DOHH2 (cell line): ENCODE measurements around the gene EPHB2.

Experiments
- H3F3A ChIP-seq: fragments of 200-600 bp; sonication (generic), shearing (Covaris generic); 2 replicates; pipeline ENCODE4 v1.6.0; 2016; ENCODE audit warnings: antibody characterized with exemption, mild to moderate bottlenecking; ENCODE audit not compliant: control insufficient read depth, insufficient read depth
- H3K27ac ChIP-seq: fragments of 200-600 bp; sonication (generic); 2 replicates; pipeline ENCODE4 v1.5.1; 2014; ENCODE audit warnings: low read depth, mild to moderate bottlenecking, low read length, moderate library complexity
- H3K27me3 ChIP-seq: fragments of 200-600 bp; sonication (generic); 2 replicates; pipeline ENCODE4 v1.6.1; 2014; ENCODE audit warnings: mild to moderate bottlenecking, low read length, mixed read lengths; ENCODE audit not compliant: control insufficient read depth
- H3K36me3 ChIP-seq: fragments of 200-600 bp; sonication (generic); 2 replicates; pipeline ENCODE4 v1.6.1; 2014; ENCODE audit warnings: mild to moderate bottlenecking, low read length, moderate library complexity, mixed read lengths; ENCODE audit not compliant: control insufficient read depth
- H3K4me1 ChIP-seq: fragments of 200-600 bp; sonication (generic); 2 replicates; pipeline ENCODE4 v1.6.1; 2014; ENCODE audit warnings: mild to moderate bottlenecking, low read length, mixed read lengths; ENCODE audit not compliant: control insufficient read depth
- H3K4me2 ChIP-seq: fragments of 200-600 bp; sonication (generic); 2 replicates; pipeline ENCODE4 v1.6.0; 2014; ENCODE audit warnings: mild to moderate bottlenecking, low read length, moderate library complexity
- H3K4me3 ChIP-seq: fragments of 200-600 bp; sonication (generic); 2 replicates; pipeline ENCODE4 v1.5.1; 2014; ENCODE audit warnings: mild to moderate bottlenecking, low read length, mixed read lengths
- H3K79me2 ChIP-seq: fragments of 200-600 bp; sonication (generic); 2 replicates; pipeline ENCODE4 v1.6.1; 2014; ENCODE audit warnings: mild to moderate bottlenecking, low read length, mixed read lengths; ENCODE audit not compliant: control insufficient read depth
- H3K9me2 ChIP-seq: fragments of 200-600 bp; sonication (generic); replicated peaks from 2 replicates; pipeline ENCODE4 v1.6.1; 2014; ENCODE audit warnings: mild to moderate bottlenecking, low read length, mixed read lengths; ENCODE audit not compliant: control insufficient read depth
- H3K9me3 ChIP-seq: fragments of 200-600 bp; sonication (generic); 2 replicates; pipeline ENCODE4 v1.6.1; 2014; ENCODE audit warnings: antibody characterized with exemption, low read length, mixed read lengths; ENCODE audit not compliant: control insufficient read depth, insufficient read depth
- H4K20me1 ChIP-seq: fragments of 200-600 bp; sonication (generic); 2 replicates; pipeline ENCODE4 v1.6.0; 2014; ENCODE audit warnings: low read depth, mild to moderate bottlenecking, antibody characterized with exemption, low read length, moderate library complexity; ENCODE audit not compliant: control insufficient read depth, insufficient read depth
- EZH2phosphoT487 ChIP-seq: fragments of 200-600 bp; sonication (generic); IDR thresholded peaks from 2 replicates; pipeline ENCODE4 v1.6.1; 2017; ENCODE audit warnings: borderline replicate concordance, mild to moderate bottlenecking, antibody characterized with exemption, low read length, moderate library complexity, mixed read lengths
- TF ChIP-seq, protein P1 (sequence below): fragments of 200-600 bp; sonication (generic); IDR thresholded peaks from one replicate; pipeline ENCODE4 v1.5.1; 2014; ENCODE audit warnings: antibody characterized with exemption, mild to moderate bottlenecking, low read depth, low read length; ENCODE audit not compliant: poor library complexity, severe bottlenecking

The EPHB2 gene

DNA sequence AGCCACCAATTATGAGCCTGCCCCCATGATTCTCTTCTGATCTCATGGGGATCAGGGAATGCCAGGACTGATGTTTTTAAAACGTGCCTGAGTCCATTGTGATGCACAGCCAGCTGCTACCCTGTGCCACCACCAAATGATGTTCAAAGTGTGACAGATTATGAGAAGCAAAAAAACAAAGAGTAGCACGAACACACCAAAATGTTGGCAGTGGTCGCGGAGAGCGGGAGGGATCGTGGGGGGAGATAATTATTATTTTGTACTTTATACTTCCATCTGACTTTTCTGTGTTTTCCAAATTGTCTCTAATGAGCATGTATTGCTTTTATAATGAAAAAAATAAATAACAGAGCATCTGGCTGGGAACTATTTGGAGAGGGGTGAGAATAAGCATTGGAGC, 50.5 kb downstream of the EPHB2 start:
- no peaks in the 10 kb centered on the region for H4K20me1 ChIP-seq
- H3K4me1 ChIP-seq, result no peaks in the 10 kb centered on the region
- no peak overlapping the region for H3K27ac ChIP-seq
- H3F3A ChIP-seq, result no peaks in the 10 kb centered on the region
- H3K9me3 ChIP-seq, result no peaks in the 10 kb centered on the region
- H3K36me3 ChIP-seq, result no peaks in the 10 kb centered on the region
- H3K79me2 ChIP-seq, result no peaks in the 10 kb centered on the region
- no peak overlapping the region for H3K4me2 ChIP-seq
- no peaks in the 10 kb centered on the region for H3K9me2 ChIP-seq
- no peak overlapping the region for H3K4me3 ChIP-seq
- TF ChIP-seq EZH2phosphoT487, result no peak
- TF ChIP-seq, protein P1, sequence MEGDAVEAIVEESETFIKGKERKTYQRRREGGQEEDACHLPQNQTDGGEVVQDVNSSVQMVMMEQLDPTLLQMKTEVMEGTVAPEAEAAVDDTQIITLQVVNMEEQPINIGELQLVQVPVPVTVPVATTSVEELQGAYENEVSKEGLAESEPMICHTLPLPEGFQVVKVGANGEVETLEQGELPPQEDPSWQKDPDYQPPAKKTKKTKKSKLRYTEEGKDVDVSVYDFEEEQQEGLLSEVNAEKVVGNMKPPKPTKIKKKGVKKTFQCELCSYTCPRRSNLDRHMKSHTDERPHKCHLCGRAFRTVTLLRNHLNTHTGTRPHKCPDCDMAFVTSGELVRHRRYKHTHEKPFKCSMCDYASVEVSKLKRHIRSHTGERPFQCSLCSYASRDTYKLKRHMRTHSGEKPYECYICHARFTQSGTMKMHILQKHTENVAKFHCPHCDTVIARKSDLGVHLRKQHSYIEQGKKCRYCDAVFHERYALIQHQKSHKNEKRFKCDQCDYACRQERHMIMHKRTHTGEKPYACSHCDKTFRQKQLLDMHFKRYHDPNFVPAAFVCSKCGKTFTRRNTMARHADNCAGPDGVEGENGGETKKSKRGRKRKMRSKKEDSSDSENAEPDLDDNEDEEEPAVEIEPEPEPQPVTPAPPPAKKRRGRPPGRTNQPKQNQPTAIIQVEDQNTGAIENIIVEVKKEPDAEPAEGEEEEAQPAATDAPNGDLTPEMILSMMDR, result no peak
- no peaks in the 10 kb centered on the region for H3K27me3 ChIP-seq

DNA sequence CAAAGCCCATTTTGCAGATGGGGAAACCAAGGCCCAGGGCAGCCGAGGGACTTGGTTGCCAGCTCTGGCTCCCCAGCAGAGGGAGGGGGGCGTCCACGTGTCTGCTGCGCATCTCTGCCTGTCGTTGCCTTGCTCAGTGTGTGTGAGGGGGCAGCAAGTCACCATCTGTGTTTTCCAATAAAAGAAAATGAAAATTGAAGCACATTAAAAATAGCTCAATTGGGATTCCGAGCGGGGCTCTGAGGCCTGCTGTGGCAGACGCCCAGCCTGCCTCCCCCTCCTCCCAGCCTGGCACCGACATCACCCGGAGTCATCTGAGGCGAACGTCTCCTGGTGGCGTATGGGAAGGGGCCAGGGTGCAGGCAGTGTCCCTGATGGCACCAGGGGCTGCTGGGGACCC, 51.2 kb downstream of the EPHB2 start:
- Histone ChIP-seq H3K9me3 (no peaks in the 10 kb centered on the region), H4K20me1 (no peaks in the 10 kb centered on the region), H3K36me3 (no peaks in the 10 kb centered on the region), H3K4me3 (no peak overlapping the region), H3F3A (no peaks in the 10 kb centered on the region), H3K4me2 (no peak overlapping the region), H3K27ac (no peak overlapping the region), H3K4me1 (no peaks in the 10 kb centered on the region), H3K9me2 (no peaks in the 10 kb centered on the region), H3K79me2 (no peaks in the 10 kb centered on the region), H3K27me3 (no peaks in the 10 kb centered on the region)
- TF ChIP-seq, protein P1, result no peak
- no peak for TF ChIP-seq EZH2phosphoT487

DNA sequence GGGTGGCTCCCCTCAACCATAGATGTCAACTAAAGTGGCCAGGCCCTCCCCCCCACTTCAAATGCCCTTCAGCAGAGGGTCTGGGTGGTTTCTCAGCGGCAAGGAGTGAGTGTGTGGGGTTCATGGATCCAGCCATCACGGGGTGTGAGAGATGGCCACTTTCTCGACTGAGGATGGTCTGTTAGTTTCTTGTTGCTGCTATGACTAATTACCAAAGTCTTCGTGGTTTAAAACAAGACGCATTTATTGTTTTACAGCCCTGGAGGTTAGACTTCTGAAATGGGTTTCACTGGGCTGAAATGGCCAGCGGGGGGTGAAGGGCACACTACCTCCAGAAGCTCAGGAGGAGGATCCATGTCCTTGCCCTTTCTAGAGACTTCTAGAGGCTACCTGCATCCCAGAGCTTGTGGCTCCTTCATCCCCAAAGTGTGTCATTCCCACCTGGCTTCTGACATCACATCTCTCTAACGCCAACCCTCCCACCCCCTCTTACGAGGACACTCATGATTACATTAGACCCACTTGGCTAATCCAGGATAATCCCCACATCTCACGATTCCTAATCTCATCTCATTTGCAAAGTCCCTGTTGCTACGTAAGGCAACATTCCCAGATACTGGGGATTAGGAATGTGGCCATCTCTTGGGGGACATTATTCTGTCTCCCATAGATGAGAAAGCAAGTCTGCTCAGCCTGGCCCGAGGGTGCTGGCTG, 53.0 kb downstream of the EPHB2 start:
- Histone ChIP-seq H3K9me2 (no peaks in the 10 kb centered on the region), H3K36me3 (no peaks in the 10 kb centered on the region), H3K4me2 (no peak overlapping the region), H3K4me1 (no peaks in the 10 kb centered on the region), H4K20me1 (no peaks in the 10 kb centered on the region), H3K9me3 (no peaks in the 10 kb centered on the region), H3K27ac (no peak overlapping the region), H3K4me3 (no peak overlapping the region), H3K79me2 (no peaks in the 10 kb centered on the region), H3K27me3 (no peaks in the 10 kb centered on the region), H3F3A (no peaks in the 10 kb centered on the region)
- TF ChIP-seq, protein P1, result no peak
- no peak for TF ChIP-seq EZH2phosphoT487
